ENCODE data around the gene SPCS2. TPM values are rescaled to one million over a fixed set of nuclear protein-coding genes. Genes with fewer than 3 reads are reported as not detected.

Gene SPCS2
- total RNA-seq, result 100 to 1,000 TPM in 5 of 7 donors, 10 to 100 TPM in 2; 39.8 to 174 (median 125) TPM
- 100 to 1,000 TPM; 101 to 193 TPM for polyA plus RNA-seq
- long read RNA-seq, donor 1, transcript SPCS2-201 (5 exons, 2,708 nt), result major isoform, 15 of 25 reads
- long read RNA-seq, donor 1, partial matches to known transcripts, result 3 of 25 reads
- long read RNA-seq, donor 1, other reads (novel, unspliced or antisense), result 7 of 25 reads
- long read RNA-seq, donor 2, transcript SPCS2-201 (5 exons, 2,708 nt), result major isoform, 175 of 199 reads
- long read RNA-seq, donor 2, partial matches to known transcripts, result 8 of 199 reads
- long read RNA-seq, donor 2, other reads (novel, unspliced or antisense), result 10 of 199 reads
- long read RNA-seq, donor 3, partial matches to known transcripts, result 4 of 12 reads
- long read RNA-seq, donor 3, other reads (novel, unspliced or antisense), result 3 of 12 reads

DNA sequence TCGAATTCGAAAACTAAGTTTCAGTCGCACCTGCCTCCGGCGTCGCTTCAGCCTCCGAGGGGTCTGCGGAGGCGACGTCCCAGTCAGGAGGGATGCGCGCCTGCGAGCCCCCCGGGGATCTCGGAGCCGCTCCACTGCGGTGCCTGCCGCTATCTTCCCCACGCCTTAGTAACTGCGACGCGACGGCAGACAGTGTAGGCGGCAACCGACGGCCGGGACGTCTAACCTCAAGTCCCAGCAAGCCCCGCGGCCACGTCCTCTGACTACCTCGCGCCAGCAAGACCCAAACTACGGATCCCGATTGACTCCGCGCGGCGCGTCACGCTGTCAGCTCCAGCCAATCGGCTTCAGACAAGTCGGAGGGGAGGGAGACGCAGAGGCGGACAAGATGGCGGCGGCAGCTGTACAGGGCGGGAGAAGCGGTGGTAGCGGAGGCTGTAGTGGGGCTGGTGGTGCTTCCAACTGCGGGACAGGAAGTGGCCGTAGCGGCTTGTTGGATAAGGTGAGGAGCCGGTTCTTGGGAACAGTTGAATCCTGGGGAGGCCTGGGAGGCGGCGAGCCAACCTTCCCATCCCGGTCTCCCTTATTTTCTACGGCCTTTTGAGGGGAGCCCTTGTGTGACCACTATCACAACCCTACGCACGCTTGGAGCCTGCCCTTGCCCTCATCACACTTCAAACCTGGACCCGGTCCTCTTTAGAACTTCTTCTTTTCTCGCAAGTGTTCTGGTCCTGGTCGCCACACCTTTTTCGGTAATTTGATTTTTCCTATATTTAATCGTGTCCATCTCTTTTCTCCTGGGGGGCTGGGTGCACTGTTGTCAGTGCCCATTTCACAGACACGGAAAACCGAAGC is at the start of gene SPCS2, which contains the start of gene XRRA1:
SPCS2 (plus strand) TSS at position 369 of the 855 bp plus-strand sequence; CDS start at position 389, 20 bp downstream.
XRRA1 (minus strand) TSS at position 194 of the 855 bp plus-strand sequence. CDS start 8,213 bp downstream, outside the sequence.
- intact Hi-C loops (cut with DNase I), result loop anchor here in 1 of 4 donors (10.0 kb wide), 1 partner anchor 76 kb away; no protein-coding TSS in a partner anchor
- Histone ChIP-seq H3K27me3 (no peaks in the 10 kb centered on the region), H3K4me1 (ENCODE audit: insufficient read depth) (peaks cover 5% of the 10 kb centered on the region), H3K27ac (peak within 1 kb of the TSS; percentile 51 to 58), H3K36me3 (no peaks in the 10 kb centered on the region), H3K9me3 (no peaks in the 10 kb centered on the region), H3K4me3 (peak within 1 kb of the TSS; percentile 96)
- TF ChIP-seq POLR2A (IDR thresholded peaks at IDR 0.05), result peak; percentile 74
- TF ChIP-seq EP300 (IDR thresholded peaks at IDR 0.05), result no peak
- peak; percentile 96 to 97 (median 97) for DNase-seq
- WGBS, 3 donors, result 0 to 1% (median 0%) methylated on average over 66 to 67 of the region's 67 CpGs

- intact Hi-C loops (cut with DNase I), result no loop called here
- H3K27me3 ChIP-seq, result no peaks in the 10 kb centered on the region
- H3K4me3 ChIP-seq, result no peak overlapping the region
- no peak for DNase-seq
- no peaks in the 10 kb centered on the region for H3K9me3 ChIP-seq
- H3K36me3 ChIP-seq, result no peaks in the 10 kb centered on the region
- no peak for TF ChIP-seq POLR2A (IDR thresholded peaks at IDR 0.05)
- TF ChIP-seq, protein P1, sequence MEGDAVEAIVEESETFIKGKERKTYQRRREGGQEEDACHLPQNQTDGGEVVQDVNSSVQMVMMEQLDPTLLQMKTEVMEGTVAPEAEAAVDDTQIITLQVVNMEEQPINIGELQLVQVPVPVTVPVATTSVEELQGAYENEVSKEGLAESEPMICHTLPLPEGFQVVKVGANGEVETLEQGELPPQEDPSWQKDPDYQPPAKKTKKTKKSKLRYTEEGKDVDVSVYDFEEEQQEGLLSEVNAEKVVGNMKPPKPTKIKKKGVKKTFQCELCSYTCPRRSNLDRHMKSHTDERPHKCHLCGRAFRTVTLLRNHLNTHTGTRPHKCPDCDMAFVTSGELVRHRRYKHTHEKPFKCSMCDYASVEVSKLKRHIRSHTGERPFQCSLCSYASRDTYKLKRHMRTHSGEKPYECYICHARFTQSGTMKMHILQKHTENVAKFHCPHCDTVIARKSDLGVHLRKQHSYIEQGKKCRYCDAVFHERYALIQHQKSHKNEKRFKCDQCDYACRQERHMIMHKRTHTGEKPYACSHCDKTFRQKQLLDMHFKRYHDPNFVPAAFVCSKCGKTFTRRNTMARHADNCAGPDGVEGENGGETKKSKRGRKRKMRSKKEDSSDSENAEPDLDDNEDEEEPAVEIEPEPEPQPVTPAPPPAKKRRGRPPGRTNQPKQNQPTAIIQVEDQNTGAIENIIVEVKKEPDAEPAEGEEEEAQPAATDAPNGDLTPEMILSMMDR (IDR thresholded peaks at IDR 0.05), result no peak
- TF ChIP-seq EP300 (IDR thresholded peaks at IDR 0.05), result no peak
- H3K4me1 ChIP-seq (ENCODE audit: insufficient read depth), result no peaks in the 10 kb centered on the region
- WGBS, 3 donors, result 98 to 99% (median 98%) methylated on average over 4 of the region's 4 CpGs
- no peak overlapping the region for H3K27ac ChIP-seq
Measured at GRCh38 chr11:74902342-74902741, 46.7 kb upstream of the SPCS2 start.

DNA sequence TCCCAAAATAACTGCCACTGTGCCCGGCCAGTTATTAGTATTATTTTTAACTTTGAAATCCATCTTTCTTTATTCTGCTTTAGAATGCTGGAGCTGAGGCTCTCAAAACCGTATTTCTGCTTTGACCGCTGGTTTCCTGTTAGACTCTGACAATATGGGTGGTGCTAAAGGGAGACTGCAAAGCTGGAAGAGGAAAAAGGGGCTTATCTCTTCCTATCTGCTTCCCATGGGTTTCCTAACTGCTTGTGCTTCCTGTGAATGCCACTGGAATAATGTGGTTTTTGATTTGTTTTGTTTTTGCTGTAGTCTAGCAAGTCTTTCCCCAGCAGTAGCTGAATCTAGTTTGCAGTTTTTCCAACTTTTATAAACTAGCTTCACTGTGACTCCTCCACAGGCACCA is 43.7 kb upstream of the SPCS2 start:
- H3K4me3 ChIP-seq, result no peak overlapping the region
- no peak overlapping the region for H3K27ac ChIP-seq
- H3K27me3 ChIP-seq, result no peaks in the 10 kb centered on the region
- H3K36me3 ChIP-seq, result no peaks in the 10 kb centered on the region
- H3K4me1 ChIP-seq (ENCODE audit: insufficient read depth), result no peaks in the 10 kb centered on the region
- intact Hi-C loops (cut with DNase I), result no loop called here
- WGBS, 3 donors, result 41 to 58% (median 58%) methylated on average over 3 of the region's 3 CpGs
- no peak for TF ChIP-seq EP300 (IDR thresholded peaks at IDR 0.05)
- no peak for TF ChIP-seq POLR2A (IDR thresholded peaks at IDR 0.05)
- H3K9me3 ChIP-seq, result no peaks in the 10 kb centered on the region
- no peak for DNase-seq

- no peaks in the 10 kb centered on the region for H3K4me1 ChIP-seq (ENCODE audit: insufficient read depth)
- H3K36me3 ChIP-seq, result no peaks in the 10 kb centered on the region
- TF ChIP-seq POLR2A (IDR thresholded peaks at IDR 0.05) (no peak), EP300 (IDR thresholded peaks at IDR 0.05) (no peak)
- TF ChIP-seq, protein P1 (IDR thresholded peaks at IDR 0.05), result no peak
- H3K4me3 ChIP-seq, result no peak overlapping the region
- 45 to 49% (median 48%) methylated on average over 4 of the region's 4 CpGs for WGBS, 3 donors
- intact Hi-C loops (cut with DNase I), result no loop called here
- no peak overlapping the region for H3K27ac ChIP-seq
- H3K9me3 ChIP-seq, result no peaks in the 10 kb centered on the region
- DNase-seq, result no peak
- no peaks in the 10 kb centered on the region for H3K27me3 ChIP-seq
Measured at GRCh38 chr11:74909385-74909784, 39.7 kb upstream of the SPCS2 start.

- intact Hi-C loops (cut with DNase I), result no loop called here
- Histone ChIP-seq H3K4me1 (ENCODE audit: insufficient read depth) (no peaks in the 10 kb centered on the region), H3K4me3 (no peak overlapping the region), H3K36me3 (no peaks in the 10 kb centered on the region), H3K9me3 (no peaks in the 10 kb centered on the region), H3K27ac (no peak overlapping the region), H3K27me3 (no peaks in the 10 kb centered on the region)
- WGBS, 3 donors, result 64 to 68% (median 66%) methylated on average over 4 of the region's 4 CpGs
- no peak for DNase-seq
- TF ChIP-seq, protein P1 (IDR thresholded peaks at IDR 0.05), result no peak
- no peak for TF ChIP-seq POLR2A (IDR thresholded peaks at IDR 0.05)
- no peak for TF ChIP-seq EP300 (IDR thresholded peaks at IDR 0.05)
Measured at GRCh38 chr11:74909812-74910211, 39.3 kb upstream of the SPCS2 start.

Measured in ovary (tissue), 10 donors.